ENCODE measurements around the gene DCLK1.

DNA sequence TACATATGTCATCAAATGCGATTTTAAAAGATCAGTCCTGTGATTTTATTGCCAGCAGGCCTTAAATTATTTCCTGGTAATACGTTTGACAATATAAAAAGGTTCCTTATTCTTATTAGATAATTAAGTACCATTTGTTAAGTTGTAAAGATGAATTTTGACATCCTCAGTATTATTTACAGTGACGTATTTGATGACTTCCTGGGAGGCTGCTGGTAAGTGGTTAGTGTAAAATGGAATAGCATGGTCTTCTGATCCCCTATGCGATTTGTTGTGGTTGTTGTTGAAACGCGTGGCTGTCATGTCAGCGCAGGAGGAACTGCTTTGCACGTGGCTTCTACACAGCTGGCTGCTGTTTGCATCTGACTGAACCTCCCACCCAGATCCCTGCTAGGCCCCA, 99.7 kb downstream of the DCLK1 start:
- TF ChIP-seq, protein P1, sequence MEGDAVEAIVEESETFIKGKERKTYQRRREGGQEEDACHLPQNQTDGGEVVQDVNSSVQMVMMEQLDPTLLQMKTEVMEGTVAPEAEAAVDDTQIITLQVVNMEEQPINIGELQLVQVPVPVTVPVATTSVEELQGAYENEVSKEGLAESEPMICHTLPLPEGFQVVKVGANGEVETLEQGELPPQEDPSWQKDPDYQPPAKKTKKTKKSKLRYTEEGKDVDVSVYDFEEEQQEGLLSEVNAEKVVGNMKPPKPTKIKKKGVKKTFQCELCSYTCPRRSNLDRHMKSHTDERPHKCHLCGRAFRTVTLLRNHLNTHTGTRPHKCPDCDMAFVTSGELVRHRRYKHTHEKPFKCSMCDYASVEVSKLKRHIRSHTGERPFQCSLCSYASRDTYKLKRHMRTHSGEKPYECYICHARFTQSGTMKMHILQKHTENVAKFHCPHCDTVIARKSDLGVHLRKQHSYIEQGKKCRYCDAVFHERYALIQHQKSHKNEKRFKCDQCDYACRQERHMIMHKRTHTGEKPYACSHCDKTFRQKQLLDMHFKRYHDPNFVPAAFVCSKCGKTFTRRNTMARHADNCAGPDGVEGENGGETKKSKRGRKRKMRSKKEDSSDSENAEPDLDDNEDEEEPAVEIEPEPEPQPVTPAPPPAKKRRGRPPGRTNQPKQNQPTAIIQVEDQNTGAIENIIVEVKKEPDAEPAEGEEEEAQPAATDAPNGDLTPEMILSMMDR (IDR thresholded peaks at IDR 0.05), result no peak
- TF ChIP-seq POLR2A (IDR thresholded peaks at IDR 0.05), result no peak
